ENCODE data around the gene EXOSC1. TPM values are rescaled to one million over a fixed set of nuclear protein-coding genes. Genes with fewer than 3 reads are reported as not detected.
"Not testable (repeated sequence)": the region's sequence is repeated elsewhere in the genome, so short reads cannot be mapped to it uniquely, and the experiment has no call there.

EXOSC1 gene
- total RNA-seq, 4 donors from 2014 or later, result 24.0 to 35.1 (median 28.5) TPM

GRCh38 chr10:97407952-97408248 lies 37.9 kb downstream of the EXOSC1 start:
- WGBS, result 72% methylated on average over 2 of the region's 2 CpGs
- no peaks in the 10 kb centered on the region for H3K27me3 ChIP-seq
- no peaks in the 10 kb centered on the region for H3K36me3 ChIP-seq
- peaks cover 30% of the 10 kb centered on the region for H3K4me1 ChIP-seq
- no peak for TF ChIP-seq EP300 (IDR thresholded peaks at IDR 0.05)
- TF ChIP-seq POLR2AphosphoS5 (IDR thresholded peaks at IDR 0.05), result no peak
- TF ChIP-seq POLR2A (IDR thresholded peaks at IDR 0.05), result no peak
- TF ChIP-seq CTCF (IDR thresholded peaks at IDR 0.05), result no peak
- no peaks in the 10 kb centered on the region for H3K9me3 ChIP-seq
- H3K4me3 ChIP-seq, result no peak overlapping the region
- no peak for DNase-seq (ENCODE audit: low spot score in 2 of 2)
- peak overlapping the region; percentile 69 for H3K27ac ChIP-seq

- 4% methylated on average over 8 of the region's 10 CpGs for WGBS
- Histone ChIP-seq H3K9me3 (no peaks in the 10 kb centered on the region), H3K27ac (peak overlapping the region; percentile 69), H3K4me1 (peaks cover 28% of the 10 kb centered on the region), H3K36me3 (no peaks in the 10 kb centered on the region), H3K27me3 (no peaks in the 10 kb centered on the region), H3K4me3 (no peak overlapping the region)
- DNase-seq (ENCODE audit: low spot score in 2 of 2), result no peak
- TF ChIP-seq EP300 (IDR thresholded peaks at IDR 0.05) (no peak), CTCF (IDR thresholded peaks at IDR 0.05) (peak; percentile 40 to 79), POLR2A (IDR thresholded peaks at IDR 0.05) (no peak)
Measured at GRCh38 chr10:97407211-97407951, 38.4 kb downstream of the EXOSC1 start.

- 76% methylated on average over 7 of the region's 7 CpGs for WGBS
- Histone ChIP-seq H3K4me1 (peaks cover 31% of the 10 kb centered on the region), H3K27ac (peak overlapping the region; percentile 69)
- H3K36me3 ChIP-seq; H3K9me3 ChIP-seq; DNase-seq (ENCODE audit: low spot score in 2 of 2); H3K4me3 ChIP-seq; H3K27me3 ChIP-seq: not testable (repeated sequence)
Measured at GRCh38 chr10:97406483-97406882, 39.3 kb downstream of the EXOSC1 start.

DNA sequence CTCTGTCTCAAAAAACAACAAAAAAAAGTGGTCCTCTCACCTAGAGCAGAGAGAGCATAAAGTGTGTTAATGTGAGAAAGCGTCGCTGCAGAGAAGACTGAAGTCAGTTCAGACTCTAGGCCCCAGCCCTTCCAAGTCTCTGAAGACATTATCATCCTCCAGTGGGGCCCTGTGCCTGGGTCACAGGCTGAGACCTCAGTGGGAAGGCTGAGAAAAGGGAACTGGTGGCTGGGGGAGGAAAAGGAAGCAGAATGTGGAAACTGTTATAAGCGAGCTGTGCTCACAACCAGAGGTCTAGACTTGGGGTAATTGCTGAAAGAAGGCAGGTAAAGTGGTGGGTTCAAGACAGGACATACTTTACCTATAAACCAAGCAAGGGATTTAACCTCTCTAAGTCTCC lies 39.7 kb downstream of the EXOSC1 start:
- Histone ChIP-seq H3K36me3 (no peaks in the 10 kb centered on the region), H3K4me1 (peaks cover 31% of the 10 kb centered on the region), H3K9me3 (no peaks in the 10 kb centered on the region), H3K4me3 (no peak overlapping the region), H3K27me3 (no peaks in the 10 kb centered on the region), H3K27ac (no peak overlapping the region)
- DNase-seq (ENCODE audit: low spot score in 2 of 2), result no peak
- WGBS, result 81% methylated on average over 3 of the region's 3 CpGs
- TF ChIP-seq EP300 (IDR thresholded peaks at IDR 0.05) (no peak), POLR2A (IDR thresholded peaks at IDR 0.05) (no peak), POLR2AphosphoS5 (IDR thresholded peaks at IDR 0.05) (no peak), CTCF (IDR thresholded peaks at IDR 0.05) (no peak)

DNA sequence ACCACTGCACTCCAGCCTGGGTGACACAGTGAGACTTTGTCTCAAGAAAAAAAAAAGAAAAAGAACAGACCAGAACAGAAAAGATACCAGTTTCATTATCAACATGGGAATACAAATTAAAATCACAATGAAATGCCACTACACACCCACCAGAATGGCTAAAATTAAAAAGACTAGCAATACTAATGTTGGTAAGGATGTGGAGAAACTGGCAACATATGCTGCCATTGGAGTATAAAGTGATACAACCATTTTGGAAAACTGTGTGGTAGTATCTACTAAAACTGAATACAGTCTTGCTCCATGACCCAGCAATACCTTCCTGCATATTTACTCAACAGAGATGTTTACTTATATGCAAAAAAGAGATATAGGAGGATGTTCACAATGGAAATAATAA lies 41.8 kb downstream of the EXOSC1 start:
- no peak for DNase-seq (ENCODE audit: low spot score in 2 of 2)
- Histone ChIP-seq H3K4me1 (peaks cover 42% of the 10 kb centered on the region), H3K27ac (no peak overlapping the region), H3K27me3 (no peaks in the 10 kb centered on the region), H3K36me3 (no peaks in the 10 kb centered on the region), H3K4me3 (no peak overlapping the region), H3K9me3 (no peaks in the 10 kb centered on the region)
- TF ChIP-seq POLR2AphosphoS5 (IDR thresholded peaks at IDR 0.05) (no peak), POLR2A (IDR thresholded peaks at IDR 0.05) (no peak), CTCF (IDR thresholded peaks at IDR 0.05) (no peak), EP300 (IDR thresholded peaks at IDR 0.05) (no peak)

GRCh38 chr10:97401455-97401919 lies 44.3 kb downstream of the EXOSC1 start:
- TF ChIP-seq POLR2AphosphoS5 (IDR thresholded peaks at IDR 0.05) (no peak), POLR2A (IDR thresholded peaks at IDR 0.05) (no peak), CTCF (IDR thresholded peaks at IDR 0.05) (no peak), EP300 (IDR thresholded peaks at IDR 0.05) (no peak)
- Histone ChIP-seq H3K9me3 (no peaks in the 10 kb centered on the region), H3K4me3 (peak overlapping the region; percentile 70), H3K27me3 (no peaks in the 10 kb centered on the region), H3K4me1 (peaks cover 18% of the 10 kb centered on the region), H3K36me3 (peaks cover 9% of the 10 kb centered on the region), H3K27ac (no peak overlapping the region)
- WGBS, result 80% methylated on average over 11 of the region's 13 CpGs
- DNase-seq (ENCODE audit: low spot score in 2 of 2), result no peak
